ENCODE results near the gene OSR1.
A peak's percentile ranks its signal among the peaks of the same experiment; 100 is the strongest.

- TF ChIP-seq CTCF (IDR thresholded peaks at IDR 0.05) (peak; percentile 48), EZH2 (IDR thresholded peaks at IDR 0.05) (no peak), EZH2phosphoT487 (IDR thresholded peaks at IDR 0.05) (no peak)
Observed at GRCh38 chr2:19369341-19369955, 11.0 kb upstream of the OSR1 start.

Measured in neural progenitor cell (in vitro differentiated cells).